Lung (tissue), 12 donors: Measurements from ENCODE around the gene POLN. TPM values are rescaled to one million over a fixed set of nuclear protein-coding genes. Genes with fewer than 3 reads are reported as not detected.

Source experiments
- ATAC-seq: fragments of 200-7000 bp; cut with Tn5 transposase; one replicate; pipeline ENCODE4 v1.9.1; 2020; ENCODE audit warnings: moderate number of reproducible peaks; ENCODE audit not compliant: insufficient read depth, low FRiP score
- DNase-seq, 3 donors: peaks; one replicate each; pipeline ENCODE4 v3.0.0-alpha.2; 2013 to 2017
- H3K27ac ChIP-seq, 2 donors: one replicate each; pipeline ENCODE4 v1.5.1; 2013; ENCODE audit warnings: mild to moderate bottlenecking in 2 of 2, moderate library complexity in 2 of 2, control low read depth in 1 of 2, inconsistent platforms in 1 of 2, low read depth in 1 of 2, low read length in 1 of 2
- H3K27me3 ChIP-seq, 3 donors: one replicate each; pipeline ENCODE4 v1.5.1; 2013; ENCODE audit warnings: low read length in 2 of 3; ENCODE audit not compliant: control insufficient read depth in 3 of 3, insufficient read depth in 3 of 3
- H3K36me3 ChIP-seq, 4 donors: one replicate each; pipeline ENCODE4 v1.5.1; 2013; ENCODE audit warnings: low read length in 4 of 4, mild to moderate bottlenecking in 1 of 4, moderate library complexity in 1 of 4; ENCODE audit not compliant: control insufficient read depth in 4 of 4, insufficient read depth in 4 of 4
- H3K4me1 ChIP-seq, 5 donors: one replicate each; pipeline ENCODE4 v1.5.1; 2013; ENCODE audit warnings: low read length in 5 of 5, mild to moderate bottlenecking in 2 of 5, moderate library complexity in 1 of 5; ENCODE audit not compliant: control insufficient read depth in 5 of 5, insufficient read depth in 5 of 5
- H3K4me3 ChIP-seq: one replicate; pipeline ENCODE4 v1.5.1; 2013; ENCODE audit warnings: mild to moderate bottlenecking, control low read depth, moderate library complexity
- H3K9ac ChIP-seq, 2 donors: one replicate each; pipeline ENCODE4 v1.5.1; 2013; ENCODE audit warnings: low read length in 2 of 2, control low read depth in 1 of 2; ENCODE audit not compliant: insufficient read depth in 1 of 2
- H3K9me3 ChIP-seq, 4 donors: one replicate each; pipeline ENCODE4 v1.5.1; 2013; ENCODE audit warnings: low read length in 3 of 4, mild to moderate bottlenecking in 1 of 4, moderate library complexity in 1 of 4; ENCODE audit not compliant: control insufficient read depth in 4 of 4, insufficient read depth in 3 of 4
- CTCF ChIP-seq: IDR thresholded peaks from 2 replicates; pipeline ENCODE4 v1.5.1; 2012; ENCODE audit warnings: mild to moderate bottlenecking; ENCODE audit errors: control extremely low read depth, extremely low read depth
- WGBS, 2 donors: extraction: QIAGEN DNeasy Blood & Tissue Kit; methylation state at CpG; one replicate each; pipeline ENCODE4 v1.1.7; 2013; 5-methylcytosine and 5-hydroxymethylcytosine counted together
- polyA plus RNA-seq, 2 donors: library from polyadenylated mRNA; stranded (reverse); fragments of 200-250 nt; gene quantifications; one replicate each; pipeline ENCODE4 v1.2.1, GENCODE V29; 2013
- total RNA-seq, 2 donors: library from RNA; depleted of rRNA in 1 of 2; stranded (reverse); fragments of >200 nt in 1 of 2; gene quantifications; one replicate each; pipeline ENCODE4 v1.2.1, GENCODE V29; 2014 to 2021
- donor health status: control.
- donor health status: control.
- donor health status: Bipolar disorder and iron deficiency.
- donor health status: healthy.
- donor health status: DM: yes; HTN: yes; CAD: no.

The POLN gene
- total and polyA plus RNA-seq, 4 donors: 0.68 to 3.7 (median 2.2) TPM

- Histone ChIP-seq H3K4me3 (no peak overlapping the region), H3K27me3 (no peaks in the 10 kb centered on the region), H3K36me3 (peaks cover 8 to 67% (median 33%) of the 10 kb centered on the region in 4 donors), H3K9ac (no peak overlapping the region), H3K9me3 (no peaks in the 10 kb centered on the region), H3K4me1 (peaks cover 0 to 16% (median 11%) of the 10 kb centered on the region in 5 donors), H3K27ac (no peak overlapping the region)
- WGBS, 2 donors: 94% methylated on average over 15 to 16 of the region's 16 CpGs
- DNase-seq (peak in 1 of 3 donors; percentile 10), ATAC-seq (no peak)
- no peak for TF ChIP-seq CTCF
These were observed 10.0 kb upstream of the POLN start for GRCh38 chr4:2251795-2252529.

GRCh38 chr4:2251073-2251794 is 9.3 kb upstream of the POLN start:
- DNase-seq: no peak
- Histone ChIP-seq H3K36me3 (peaks cover 8 to 68% (median 32%) of the 10 kb centered on the region in 4 donors), H3K4me1 (peaks cover 0 to 10% (median 5%) of the 10 kb centered on the region in 5 donors), H3K4me3 (no peak overlapping the region), H3K27me3 (no peaks in the 10 kb centered on the region), H3K27ac (no peak overlapping the region), H3K9me3 (no peaks in the 10 kb centered on the region), H3K9ac (no peak overlapping the region)
- WGBS, 2 donors: 94 to 96% methylated on average over 24 to 25 of the region's 25 CpGs
- no peak for ATAC-seq
- no peak for TF ChIP-seq CTCF

GRCh38 chr4:2250357-2251072 is 8.6 kb upstream of the POLN start:
- Histone ChIP-seq H3K4me3 (no peak overlapping the region), H3K27ac (no peak overlapping the region), H3K9ac (no peak overlapping the region), H3K9me3 (no peaks in the 10 kb centered on the region), H3K4me1 (peaks cover 0 to 6% (median under 1%) of the 10 kb centered on the region in 5 donors), H3K27me3 (no peaks in the 10 kb centered on the region), H3K36me3 (peaks cover 8 to 68% (median 32%) of the 10 kb centered on the region in 4 donors)
- DNase-seq: peak in 1 of 3 donors; percentile 8
- no peak for ATAC-seq
- 94 to 95% methylated on average over 30 of the region's 30 CpGs for WGBS, 2 donors
- TF ChIP-seq CTCF: no peak
